Esophagus muscularis mucosa (tissue), 4 donors: ENCODE data around the gene HOXC10. TPM values are rescaled to one million over a fixed set of nuclear protein-coding genes. Genes with fewer than 3 reads are reported as not detected.

Experiments used
- DNase-seq: peaks from one replicate; pipeline ENCODE4 v3.0.0-alpha.2; 2017; ENCODE audit errors: extremely low spot score
- H3K27ac ChIP-seq, 4 donors: fragments of 200-600 bp; sonication (generic); replicated peaks in 1 of 4; 1 replicate in 3 of 4; 2 replicates in 1 of 4; pipeline ENCODE4 v1.5.1; 2016 to 2019; ENCODE audit warnings: mild to moderate bottlenecking in 1 of 4
- H3K27me3 ChIP-seq, 4 donors: fragments of 200-600 bp; sonication (generic); one replicate each; pipeline versions ENCODE4 v1.5.1 to v1.6.0; 2016 to 2019
- H3K36me3 ChIP-seq, 4 donors: fragments of 200-600 bp; sonication (generic); one replicate each; pipeline ENCODE4 v1.5.1; 2016 to 2019
- H3K4me1 ChIP-seq, 4 donors: fragments of 200-600 bp; sonication (generic); one replicate each; pipeline ENCODE4 v1.5.1; 2016 to 2019
- H3K4me3 ChIP-seq, 4 donors: fragments of 200-600 bp; sonication (generic); 1 replicate in 2 of 4; 2 replicates in 2 of 4; pipeline ENCODE4 v1.5.1; 2016 to 2019; ENCODE audit warnings: mild to moderate bottlenecking in 4 of 4, moderate library complexity in 1 of 4
- H3K9me3 ChIP-seq, 4 donors: fragments of 200-600 bp; sonication (generic); 1 replicate in 3 of 4; 2 replicates in 1 of 4; pipeline ENCODE4 v1.5.1; 2016 to 2019
- CTCF ChIP-seq, 3 experiments: fragments of 200-600 bp in 2 of 3; fragments of 450-650 bp in 1 of 3; sonication (generic) in 2 of 3; IDR thresholded peaks; one replicate each; pipeline ENCODE4 v1.5.1; 2017 to 2019; ENCODE audit warnings: antibody characterized with exemption in 3 of 3, mild to moderate bottlenecking in 2 of 3, moderate library complexity in 1 of 3
- EP300 ChIP-seq: sonication (generic); formaldehyde crosslinking; IDR thresholded peaks from one replicate; pipeline ENCODE4 v1.6.1; 2017; ENCODE audit warnings: antibody characterized with exemption
- POLR2A ChIP-seq: fragments of 450-650 bp; IDR thresholded peaks from one replicate; pipeline ENCODE4 v1.6.1; 2017; ENCODE audit warnings: antibody characterized with exemption, moderate library complexity, mild to moderate bottlenecking, low read depth
- POLR2AphosphoS5 ChIP-seq, 2 donors: sonication (generic); formaldehyde crosslinking; IDR thresholded peaks; one replicate each; pipeline ENCODE4 v1.6.1; 2017; ENCODE audit warnings: antibody characterized with exemption in 2 of 2
- WGBS: methylation state at CpG from one replicate; pipeline ENCODE4 v1.1.5; 2018; 5-methylcytosine and 5-hydroxymethylcytosine counted together
- intact Hi-C: fragments of 100-400 bp; cut with DNase I; formaldehyde crosslinking; loops from one replicate; pipeline ENCODE4 v1.15.1; 2023
- total RNA-seq, 4 donors: library from RNA; depleted of rRNA; stranded (reverse); fragments of >200 nt; gene quantifications; one replicate each; pipeline versions ENCODE4 v1.1.0 to v1.2.1, GENCODE V29; 2016

HOXC10 gene
- total RNA-seq, 4 donors from 2014 or later: not detected

- Histone ChIP-seq H3K9me3 (no peaks in the 10 kb centered on the region), H3K36me3 (no peaks in the 10 kb centered on the region), H3K4me3 (no peak overlapping the region), H3K27me3 (peaks cover 0 to 100% (median 52%) of the 10 kb centered on the region in 4 donors), H3K27ac (no peak overlapping the region), H3K4me1 (peaks cover 16 to 37% (median 34%) of the 10 kb centered on the region in 4 donors)
- intact Hi-C loops: no loop called here
- TF ChIP-seq CTCF (IDR thresholded peaks at IDR 0.05) (no peak), EP300 (no peak), POLR2A (no peak), POLR2AphosphoS5 (IDR thresholded peaks at IDR 0.05) (no peak)
- no peak for DNase-seq
- WGBS: 44% methylated on average over 10 of the region's 16 CpGs
These were observed 36.6 kb downstream of the HOXC10 start for GRCh38 chr12:54021432-54022013.

DNA sequence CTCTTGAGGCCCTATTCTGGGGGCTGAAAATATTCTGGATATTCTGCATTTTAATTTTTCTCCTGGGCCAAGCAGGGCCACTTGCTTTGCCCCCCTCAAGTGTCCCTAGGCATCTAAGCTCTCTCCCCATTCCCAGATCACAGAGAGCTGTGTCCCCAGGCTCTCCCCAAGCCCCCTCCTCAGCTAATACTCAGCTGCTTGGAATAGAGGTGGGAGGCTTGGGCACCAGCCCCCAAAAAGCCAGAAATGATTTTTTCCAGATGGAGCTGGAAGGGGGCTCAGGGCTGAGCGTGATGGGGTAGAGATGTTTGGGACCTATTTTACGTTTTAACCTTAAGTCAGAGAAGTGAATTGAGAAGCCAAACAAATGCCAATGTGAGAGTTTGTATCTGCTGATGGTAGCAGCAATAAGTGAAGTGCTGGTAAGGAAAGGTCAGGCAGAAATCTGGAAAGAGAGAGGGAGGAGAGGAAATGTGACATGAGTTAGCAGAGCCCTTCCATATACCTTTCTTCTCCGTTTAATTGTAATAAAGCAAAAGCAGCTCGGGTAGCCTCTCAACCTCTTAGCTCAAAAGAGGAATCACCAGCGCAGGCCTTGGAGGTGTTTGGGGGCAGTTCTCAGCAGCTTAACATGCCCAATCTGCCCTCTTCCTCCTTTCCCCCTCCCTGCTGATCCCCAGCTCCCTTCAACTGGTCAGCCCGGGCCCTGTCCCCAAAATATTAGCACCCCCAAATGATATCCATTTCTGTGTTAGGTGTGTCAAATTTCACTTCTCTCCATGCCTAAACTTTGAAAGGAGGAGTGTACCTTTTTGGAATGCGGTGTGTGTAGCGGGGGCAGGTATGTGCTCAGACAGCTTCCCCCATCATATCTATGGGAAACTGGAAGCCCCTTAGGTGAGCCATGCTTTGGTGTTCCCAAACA lies 38.3 kb downstream of the HOXC10 start:
- intact Hi-C loops: no loop called here
- 42% methylated on average over 8 of the region's 8 CpGs for WGBS
- H3K27me3 ChIP-seq: peaks cover 0 to 100% (median 54%) of the 10 kb centered on the region in 4 donors

GRCh38 chr12:54024127-54024526 lies 39.2 kb downstream of the HOXC10 start:
- 44% methylated on average over 14 of the region's 17 CpGs for WGBS
- TF ChIP-seq POLR2A (no peak), CTCF (IDR thresholded peaks at IDR 0.05) (no peak), POLR2AphosphoS5 (IDR thresholded peaks at IDR 0.05) (no peak), EP300 (no peak)
- H3K27ac ChIP-seq: no peak overlapping the region
- no peak for DNase-seq
- H3K9me3 ChIP-seq: no peaks in the 10 kb centered on the region
- H3K4me1 ChIP-seq: peaks cover 8 to 23% (median 17%) of the 10 kb centered on the region in 4 donors
- H3K27me3 ChIP-seq: peaks cover 0 to 100% (median 58%) of the 10 kb centered on the region in 4 donors
- no peaks in the 10 kb centered on the region for H3K36me3 ChIP-seq
- intact Hi-C loops: no loop called here
- no peak overlapping the region for H3K4me3 ChIP-seq

More for the DNA sequence above, 38.3 kb downstream of the HOXC10 start:
- Histone ChIP-seq H3K36me3 (no peaks in the 10 kb centered on the region), H3K4me3 (no peak overlapping the region), H3K9me3 (no peaks in the 10 kb centered on the region), H3K27ac (no peak overlapping the region), H3K4me1 (peaks cover 8 to 23% (median 19%) of the 10 kb centered on the region in 4 donors)
- no peak for TF ChIP-seq CTCF (IDR thresholded peaks at IDR 0.05)
- no peak for DNase-seq

DNA sequence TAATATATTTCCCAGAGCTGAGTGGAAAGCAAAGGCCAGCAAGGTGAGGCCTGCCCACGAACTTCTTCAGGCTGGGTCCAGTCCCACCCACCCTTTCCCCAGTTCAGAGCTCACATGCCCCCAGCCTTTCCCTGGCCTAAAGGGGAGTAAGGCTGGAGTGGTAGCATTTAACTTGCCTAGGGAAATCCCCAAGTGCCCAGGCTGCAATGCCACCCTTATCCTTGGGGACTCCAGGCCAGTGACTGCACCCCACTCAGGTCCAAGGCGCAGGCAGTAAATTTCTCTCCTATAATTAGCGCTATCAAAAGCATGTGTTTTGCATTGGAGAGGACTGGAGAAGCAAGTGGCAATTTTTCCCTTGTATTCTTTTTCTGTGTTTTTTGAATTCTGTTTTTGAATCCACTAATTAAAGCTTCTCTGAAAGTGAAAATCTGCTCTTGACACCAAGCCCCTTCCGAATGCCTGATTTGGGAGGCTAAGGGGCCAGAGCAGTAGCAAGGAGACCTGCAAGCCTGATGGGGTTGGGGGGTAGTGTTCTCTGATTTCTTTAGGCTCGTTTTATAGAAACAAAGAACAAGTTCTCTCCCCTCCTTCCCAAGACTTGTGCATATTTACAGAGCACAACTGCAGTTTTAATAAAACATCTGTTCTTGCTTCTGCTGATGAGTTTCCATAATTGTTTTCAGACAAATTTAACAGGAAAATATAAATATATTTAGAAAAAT lies 39.8 kb downstream of the HOXC10 start:
- Histone ChIP-seq H3K4me1 (peaks cover 2 to 23% (median 14%) of the 10 kb centered on the region in 4 donors), H3K27me3 (peaks cover 0 to 100% (median 64%) of the 10 kb centered on the region in 4 donors), H3K27ac (no peak overlapping the region), H3K9me3 (no peaks in the 10 kb centered on the region), H3K36me3 (no peaks in the 10 kb centered on the region), H3K4me3 (no peak overlapping the region)
- DNase-seq: no peak
- intact Hi-C loops: no loop called here
- TF ChIP-seq EP300: no peak
- no peak for TF ChIP-seq POLR2AphosphoS5 (IDR thresholded peaks at IDR 0.05)
- TF ChIP-seq POLR2A: no peak
- no peak for TF ChIP-seq CTCF (IDR thresholded peaks at IDR 0.05)
- WGBS: 43% methylated on average over 5 of the region's 5 CpGs
